Activated CD4-positive, CD25-positive, alpha-beta regulatory T cell treated with anti-CD3 and anti-CD28 coated beads, Interleukin-2, amount 50 U/mL, for 16 hours (primary cell): Measurements from ENCODE around the gene SMURF1.
"Not testable (repeated sequence)": the region's sequence is repeated elsewhere in the genome, so short reads cannot be mapped to it uniquely, and the experiment has no call there.

ENCODE experiments used
- DNase-seq: peaks from one replicate; pipeline ENCODE4 v3.0.0-alpha.2; 2020; ENCODE audit warnings: low read depth, low spot score

The SMURF1 gene

GRCh38 chr7:99143853-99144672, at the start of gene SMURF1:
Gene SMURF1 (minus strand): TSS chr7:99144108. CDS start chr7:99143780, 328 bp downstream.
- DNase-seq, result peak; percentile 38

GRCh38 chr7:99191869-99192596, 48.1 kb upstream of the SMURF1 start:
- no peak for DNase-seq

GRCh38 chr7:99190359-99191009, 46.6 kb upstream of the SMURF1 start:
- no peak for DNase-seq

DNA sequence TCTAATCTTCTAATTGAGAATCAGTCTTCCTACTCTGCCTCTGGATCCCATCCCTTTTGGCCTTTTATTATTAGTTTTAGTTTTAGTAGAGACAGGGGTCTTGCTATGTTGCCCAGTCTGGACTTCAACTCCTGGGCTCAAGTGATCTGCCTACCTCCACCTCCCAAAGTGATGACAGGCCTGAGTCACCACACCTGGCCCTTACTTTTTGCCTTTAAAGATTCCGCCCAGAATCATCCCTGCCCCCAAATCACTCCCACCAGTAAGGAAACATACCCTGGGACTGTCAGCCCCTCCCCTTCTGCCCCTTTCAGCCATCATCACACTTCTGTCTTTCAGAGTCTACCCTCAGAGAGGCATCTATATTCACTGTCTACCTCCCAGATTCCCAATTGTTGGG, 45.3 kb upstream of the SMURF1 start:
- no peak for DNase-seq

- DNase-seq, result no peak
Observed at GRCh38 chr7:99188221-99188620, 44.3 kb upstream of the SMURF1 start.

- no peak for DNase-seq
Observed at GRCh38 chr7:99184532-99185218, 40.8 kb upstream of the SMURF1 start.

DNA sequence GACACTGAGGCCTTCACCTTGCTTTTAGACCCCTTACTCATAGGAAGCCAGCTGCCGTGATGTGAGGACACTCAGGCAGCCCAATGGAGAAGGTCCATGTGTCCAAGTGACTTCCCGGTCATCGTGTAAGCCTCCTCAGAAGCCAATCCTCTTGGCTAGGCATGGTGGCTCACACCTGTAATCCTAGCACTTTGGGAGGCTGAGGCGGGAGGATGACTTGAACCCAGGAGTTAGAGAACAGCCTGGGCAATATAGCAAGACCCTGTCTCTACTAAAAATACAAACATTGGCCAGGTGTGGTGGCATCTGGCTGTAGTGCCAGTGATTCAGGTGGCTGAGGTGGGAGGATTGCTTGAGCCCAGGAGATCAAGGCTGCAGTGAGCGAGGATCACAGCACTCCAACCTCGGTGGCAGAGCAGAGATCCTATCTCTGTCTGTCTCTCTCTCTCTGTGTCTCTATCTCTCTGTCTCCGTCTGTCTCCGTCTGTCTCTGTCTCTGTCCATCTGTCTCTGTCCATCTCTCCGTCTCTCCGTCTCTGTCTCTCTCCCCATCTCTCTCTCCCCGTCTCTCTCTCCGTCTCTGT, 36.3 kb upstream of the SMURF1 start:
- DNase-seq, result no peak

- DNase-seq, result no peak
Observed at GRCh38 chr7:99177165-99177564, 33.3 kb upstream of the SMURF1 start.

DNA sequence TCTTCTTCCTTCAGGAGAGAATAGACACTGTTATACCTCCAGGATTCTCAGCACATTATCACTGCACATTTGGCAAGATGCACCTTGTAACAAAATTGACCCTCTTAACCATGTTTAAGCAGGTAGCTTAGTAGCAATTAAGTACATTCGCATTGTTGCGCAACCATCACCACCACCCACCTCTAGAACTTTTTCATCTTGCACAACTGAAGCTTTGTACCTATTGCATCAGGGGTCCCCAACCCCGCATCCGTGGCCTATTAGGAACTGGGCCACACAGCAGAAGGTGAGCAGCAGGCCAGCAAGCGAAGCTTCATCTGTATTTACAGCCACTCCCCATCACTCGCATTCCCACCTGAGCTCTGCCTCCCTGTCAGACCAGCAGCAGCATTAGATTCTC, 29.9 kb upstream of the SMURF1 start:
- DNase-seq, result no peak

- no peak for DNase-seq
Observed at GRCh38 chr7:99171731-99172130, 27.8 kb upstream of the SMURF1 start.

- no peak for DNase-seq
Observed at GRCh38 chr7:99170730-99171074, 26.8 kb upstream of the SMURF1 start.

- no peak for DNase-seq
Observed at GRCh38 chr7:99170065-99170729, 26.3 kb upstream of the SMURF1 start.

DNA sequence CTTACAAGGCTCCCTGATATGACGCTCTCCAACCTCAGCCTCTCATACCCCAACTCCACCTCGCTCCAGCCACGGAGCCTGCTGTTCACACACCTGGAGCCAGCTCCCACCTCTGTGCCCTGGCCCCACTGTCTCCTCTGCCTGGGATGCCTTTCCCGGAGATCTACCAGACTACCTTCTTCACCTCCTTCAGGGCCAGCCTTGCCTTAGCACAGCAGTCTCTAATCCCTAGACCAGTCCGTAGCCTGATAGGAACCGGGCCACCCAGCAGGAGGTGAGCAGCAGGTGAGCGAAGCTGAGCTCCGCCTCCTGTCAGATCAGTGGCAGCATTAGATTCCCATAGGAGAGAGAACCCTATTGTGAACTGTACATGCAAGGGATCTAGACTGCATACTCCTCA, 23.2 kb upstream of the SMURF1 start:
- no peak for DNase-seq

DNA sequence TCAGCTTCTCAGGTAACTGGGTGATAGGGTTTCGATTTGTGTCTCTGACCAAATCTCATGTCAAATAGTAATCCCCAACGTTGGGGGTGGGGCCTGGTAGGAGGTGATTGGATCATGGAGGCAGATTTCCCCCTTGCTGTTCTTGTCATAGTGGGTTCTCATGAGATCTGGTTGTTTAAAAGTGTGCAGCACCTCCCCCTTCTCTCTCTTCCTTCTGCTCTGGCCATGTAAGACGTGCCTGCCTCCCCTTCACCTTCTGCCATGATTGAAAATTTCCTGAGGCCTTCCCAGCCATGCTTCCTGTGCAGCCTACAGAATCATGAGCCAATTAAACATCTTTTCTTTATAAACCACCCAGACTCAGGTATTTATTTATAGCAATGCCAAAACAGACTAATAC, 21.9 kb upstream of the SMURF1 start:
- no peak for DNase-seq

GRCh38 chr7:99163669-99164068, 19.8 kb upstream of the SMURF1 start:
- DNase-seq, result not testable (repeated sequence)

DNA sequence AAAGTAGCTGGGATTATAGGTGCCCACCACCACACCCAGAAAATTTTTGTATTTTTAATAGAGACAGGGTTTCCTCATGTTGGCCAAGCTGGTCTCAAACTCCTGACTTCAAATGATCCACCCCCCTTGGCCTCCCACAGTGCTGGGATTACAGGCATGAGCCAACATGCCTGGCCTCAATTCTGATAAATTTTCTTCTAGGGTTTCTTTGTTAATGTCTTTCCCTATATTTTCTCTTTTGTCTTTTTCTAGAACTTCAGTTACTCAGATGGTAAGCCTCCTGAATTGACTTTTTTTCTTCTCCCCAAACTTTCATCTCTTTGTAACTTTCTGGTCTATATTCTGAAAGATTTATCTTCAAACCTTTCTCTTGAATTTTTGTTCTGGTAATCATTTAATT, 12.7 kb upstream of the SMURF1 start:
- no peak for DNase-seq

DNA sequence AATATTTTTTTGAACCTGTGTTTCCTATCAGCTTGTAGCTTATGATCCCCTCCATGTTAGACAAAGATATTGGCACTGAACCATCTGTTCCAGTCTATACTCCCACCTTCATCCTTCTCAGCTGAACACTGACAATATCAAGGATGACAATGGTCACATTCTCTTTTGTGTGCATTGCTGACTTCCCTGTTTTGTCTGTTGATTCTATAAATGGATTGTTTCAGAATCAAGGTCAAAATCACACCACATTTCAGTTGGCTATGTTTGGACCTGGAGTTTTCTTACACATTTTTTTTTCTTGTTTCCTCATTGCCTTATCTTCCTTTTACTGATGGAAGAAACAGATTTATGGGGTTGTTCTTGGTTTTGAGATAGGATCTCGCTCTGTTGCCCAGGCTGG, 11.3 kb upstream of the SMURF1 start:
- DNase-seq, result no peak

- no peak for DNase-seq
Observed at GRCh38 chr7:99146979-99147378, 3.1 kb upstream of the SMURF1 start.

DNA sequence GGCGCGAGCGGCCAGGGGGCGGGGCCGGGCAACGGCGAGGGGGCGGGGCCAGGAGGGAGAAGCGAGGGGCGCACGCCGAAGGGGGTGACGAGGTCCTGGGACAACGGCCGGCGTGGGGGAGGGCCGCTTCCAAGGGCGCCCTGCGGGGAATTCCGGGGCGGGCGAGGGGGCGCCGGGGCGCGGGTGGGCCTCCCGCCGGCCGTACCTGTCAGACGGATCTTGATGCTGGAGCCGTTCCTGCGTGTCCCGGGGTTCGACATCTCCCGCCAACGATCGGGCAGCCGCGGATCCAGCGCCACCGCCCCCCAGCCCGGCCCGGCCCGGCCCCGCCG, 421 bp downstream of the SMURF1 start:
- DNase-seq, result no peak

DNA sequence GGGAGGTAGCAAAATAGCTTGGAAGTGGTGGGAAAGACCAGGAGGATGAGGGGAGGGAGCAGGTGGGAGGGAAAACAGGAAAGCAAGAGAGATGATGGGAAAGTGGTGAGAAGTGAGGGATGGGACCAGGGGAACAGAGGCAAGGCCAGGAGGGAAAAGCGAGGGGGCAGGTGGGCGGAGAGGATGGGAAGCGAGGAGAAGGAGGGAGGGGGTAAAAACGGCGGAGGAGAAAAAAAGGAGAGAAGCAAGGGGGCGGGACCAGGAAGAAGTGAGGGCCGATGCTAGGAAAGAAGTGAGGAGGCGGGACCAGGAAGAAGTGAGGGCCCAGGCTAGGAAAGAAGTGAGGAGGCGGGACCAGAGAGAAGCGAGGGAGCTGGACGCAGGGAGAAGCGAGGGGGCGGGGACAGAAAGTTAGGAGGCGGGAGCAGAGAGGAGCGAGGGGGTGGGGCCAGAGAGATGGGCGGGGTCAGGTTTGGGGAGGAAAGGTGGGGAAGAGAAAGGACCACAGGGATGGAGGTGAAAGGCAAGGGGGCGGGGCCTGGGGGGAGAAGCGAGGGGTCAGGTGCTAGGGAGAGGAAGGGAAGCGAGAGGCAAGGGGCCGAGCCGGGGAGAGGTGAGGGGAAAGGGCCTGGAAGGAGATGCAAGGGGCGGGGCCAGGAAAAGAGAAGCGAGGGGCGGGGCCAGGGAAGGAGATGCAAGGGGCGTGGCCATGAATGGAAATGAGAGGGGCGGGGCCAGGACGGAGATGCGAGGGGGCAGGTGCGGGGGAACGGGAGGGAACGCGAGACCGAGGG, 984 bp downstream of the SMURF1 start:
- DNase-seq, result peak; percentile 79
